Measurements from ENCODE around the gene NAA50. TPM values are rescaled to one million over a fixed set of nuclear protein-coding genes. Genes with fewer than 3 reads are reported as not detected.

NAA50 gene
- total RNA-seq: 90.1 TPM

GRCh38 chr3:113745756-113746547, at the start of gene NAA50:
TSS of gene NAA50 (minus strand) at chr3:113746249. CDS start at chr3:113745949, 300 bp downstream.
- Histone ChIP-seq H3K27me3 (no peaks in the 10 kb centered on the region), H3K4me1 (peaks cover 62% of the 10 kb centered on the region), H3K27ac (peak within 1 kb of the TSS; percentile 100), H3K4me3 (peak within 1 kb of the TSS; percentile 80 to 99), H3K36me3 (no peaks in the 10 kb centered on the region), H3K9me3 (no peaks in the 10 kb centered on the region)
- TF ChIP-seq POLR2A (IDR thresholded peaks at IDR 0.05) (peak in 1 of 2 donors; percentile 89), POLR2AphosphoS5 (IDR thresholded peaks at IDR 0.05; ENCODE audit: insufficient read depth in 1 of 2, low read depth in 1 of 2) (peak in 1 of 2 donors; percentile 77), CTCF (IDR thresholded peaks at IDR 0.05) (peak in 1 of 3 experiments; percentile 21)
- intact Hi-C loops (cut with DNase I): no loop called here
- peak; percentile 96 to 97 for DNase-seq (ENCODE audit: extremely low spot score in 2 of 2)

DNA sequence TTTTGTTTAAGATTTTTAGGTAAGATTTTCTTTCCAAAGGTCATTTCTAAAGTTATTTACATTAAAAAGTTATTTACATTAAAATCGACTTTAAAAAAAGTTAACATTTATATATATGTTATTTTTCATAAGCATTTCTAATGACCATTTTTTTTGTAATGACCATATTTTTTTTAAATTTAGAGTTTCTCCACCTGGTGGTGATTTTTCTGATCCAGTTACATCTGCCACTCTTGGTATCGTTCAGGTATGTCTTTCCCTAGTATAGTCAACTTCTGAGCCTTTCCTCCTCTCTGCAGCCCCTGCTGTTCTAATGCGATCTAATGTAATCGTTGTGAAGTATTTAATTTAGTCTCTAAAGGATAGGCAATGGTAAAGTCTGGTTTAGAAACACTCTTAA, 49.6 kb upstream of the NAA50 start:
- H3K4me1 ChIP-seq: no peaks in the 10 kb centered on the region
- intact Hi-C loops (cut with DNase I): no loop called here
- no peaks in the 10 kb centered on the region for H3K9me3 ChIP-seq
- no peak for DNase-seq (ENCODE audit: extremely low spot score in 2 of 2)
- TF ChIP-seq CTCF (IDR thresholded peaks at IDR 0.05) (no peak), POLR2AphosphoS5 (IDR thresholded peaks at IDR 0.05; ENCODE audit: insufficient read depth in 1 of 2, low read depth in 1 of 2) (no peak), POLR2A (IDR thresholded peaks at IDR 0.05) (no peak)
- no peaks in the 10 kb centered on the region for H3K27me3 ChIP-seq
- no peak overlapping the region for H3K27ac ChIP-seq
- H3K4me3 ChIP-seq: no peak overlapping the region
- H3K36me3 ChIP-seq: peaks cover 3 to 52% of the 10 kb centered on the region in 2 donors

DNA sequence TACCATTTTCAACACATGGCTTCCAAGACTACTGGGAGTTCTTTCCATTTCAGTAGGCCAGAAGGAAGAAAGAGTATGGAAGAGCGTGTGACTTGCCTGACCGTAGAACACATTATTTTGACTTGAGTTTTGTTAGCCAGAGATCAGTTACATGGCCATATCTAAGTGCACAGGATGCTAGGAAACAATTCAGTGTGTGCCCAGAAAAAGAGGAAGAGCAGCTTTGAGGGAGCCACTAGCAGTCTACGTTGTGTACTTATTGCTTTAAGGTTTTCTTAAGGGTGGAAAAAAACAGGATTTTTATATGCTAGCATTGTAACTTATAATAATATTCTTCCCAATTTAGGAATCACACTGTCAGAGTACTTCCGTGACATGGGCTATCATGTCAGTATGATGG, 48.5 kb upstream of the NAA50 start:
- Histone ChIP-seq H3K4me1 (no peaks in the 10 kb centered on the region), H3K27me3 (no peaks in the 10 kb centered on the region), H3K9me3 (no peaks in the 10 kb centered on the region), H3K36me3 (peaks cover 3 to 44% of the 10 kb centered on the region in 2 donors), H3K4me3 (no peak overlapping the region), H3K27ac (no peak overlapping the region)
- intact Hi-C loops (cut with DNase I): no loop called here
- DNase-seq (ENCODE audit: extremely low spot score in 2 of 2): no peak
- TF ChIP-seq POLR2A (IDR thresholded peaks at IDR 0.05) (no peak), POLR2AphosphoS5 (IDR thresholded peaks at IDR 0.05; ENCODE audit: insufficient read depth in 1 of 2, low read depth in 1 of 2) (no peak), CTCF (IDR thresholded peaks at IDR 0.05) (no peak)

DNA sequence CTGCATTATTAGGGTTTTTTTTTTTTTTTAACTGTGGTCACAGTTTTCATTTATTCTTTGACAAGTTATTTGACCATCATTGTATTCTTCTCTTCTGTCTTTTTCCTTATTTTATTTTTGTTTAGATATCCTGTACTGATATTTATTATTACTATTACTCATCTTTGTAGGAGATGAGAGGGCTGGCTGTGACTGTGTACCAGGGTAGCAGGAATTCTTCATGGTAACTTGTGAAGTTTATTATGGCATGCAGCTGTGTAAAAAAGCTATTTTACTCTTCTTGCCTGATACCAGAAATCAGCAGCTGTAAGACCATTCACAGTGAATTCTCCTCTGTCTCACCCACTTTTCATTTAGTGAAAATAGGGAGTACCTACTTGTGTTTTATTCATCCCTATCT, 45.3 kb upstream of the NAA50 start:
- intact Hi-C loops (cut with DNase I): no loop called here

More for the DNA sequence above, 45.3 kb upstream of the NAA50 start:
- no peak for DNase-seq (ENCODE audit: extremely low spot score in 2 of 2)
- Histone ChIP-seq H3K9me3 (no peaks in the 10 kb centered on the region), H3K27me3 (no peaks in the 10 kb centered on the region), H3K27ac (no peak overlapping the region), H3K4me3 (no peak overlapping the region), H3K4me1 (no peaks in the 10 kb centered on the region), H3K36me3 (peaks cover 3 to 46% of the 10 kb centered on the region in 2 donors)
- TF ChIP-seq POLR2A (IDR thresholded peaks at IDR 0.05) (no peak), POLR2AphosphoS5 (IDR thresholded peaks at IDR 0.05; ENCODE audit: insufficient read depth in 1 of 2, low read depth in 1 of 2) (no peak), CTCF (IDR thresholded peaks at IDR 0.05) (no peak)

Data from vagina (tissue), 2 donors.